GM21367 (cell line): ENCODE data around the gene TRIML1.
"Not testable (repeated sequence)": the region's sequence is repeated elsewhere in the genome, so short reads cannot be mapped to it uniquely, and the experiment has no call there.

Experiments used
- ATAC-seq: cut with Tn5 transposase; IDR thresholded peaks from one replicate; pipeline ENCODE4 v1.9.1; 2021; ENCODE audit not compliant: unreplicated experiment

TRIML1 gene

GRCh38 chr4:188147776-188148175 lies 8.5 kb downstream of the TRIML1 start:
- no peak for ATAC-seq

- no peak for ATAC-seq
Measured at GRCh38 chr4:188154668-188155405, 15.6 kb downstream of the TRIML1 start.

GRCh38 chr4:188158336-188158735 lies 19.1 kb downstream of the TRIML1 start:
- ATAC-seq: no peak

GRCh38 chr4:188159513-188160226 lies 20.4 kb downstream of the TRIML1 start:
- not testable (repeated sequence) for ATAC-seq

GRCh38 chr4:188160406-188160805 lies 21.2 kb downstream of the TRIML1 start:
- ATAC-seq: no peak

GRCh38 chr4:188161167-188161566 lies 21.9 kb downstream of the TRIML1 start:
- no peak for ATAC-seq

GRCh38 chr4:188162698-188163097 lies 23.5 kb downstream of the TRIML1 start:
- no peak for ATAC-seq

- ATAC-seq: no peak
Measured at GRCh38 chr4:188168726-188169373, 29.6 kb downstream of the TRIML1 start.

GRCh38 chr4:188171551-188171950 lies 32.3 kb downstream of the TRIML1 start:
- no peak for ATAC-seq

- ATAC-seq: no peak
Measured at GRCh38 chr4:188175288-188175687, 36.0 kb downstream of the TRIML1 start.

- ATAC-seq: no peak
Measured at GRCh38 chr4:188177997-188178675, 38.9 kb downstream of the TRIML1 start.

- ATAC-seq: no peak
Measured at GRCh38 chr4:188178806-188179205, 39.6 kb downstream of the TRIML1 start.

- ATAC-seq: no peak
Measured at GRCh38 chr4:188187106-188187505, 47.9 kb downstream of the TRIML1 start.

- ATAC-seq: no peak
Measured at GRCh38 chr4:188190461-188190860, 51.2 kb downstream of the TRIML1 start.

GRCh38 chr4:188194421-188194820 lies 55.2 kb downstream of the TRIML1 start:
- no peak for ATAC-seq

GRCh38 chr4:188195389-188195985 lies 56.2 kb downstream of the TRIML1 start:
- no peak for ATAC-seq

- ATAC-seq: no peak
Measured at GRCh38 chr4:188196134-188196735, 57.0 kb downstream of the TRIML1 start.
